Spinal cord (tissue), 10 donors: ENCODE data around the gene HNRNPF. TPM values are rescaled to one million over a fixed set of nuclear protein-coding genes. Genes with fewer than 3 reads are reported as not detected.

ENCODE experiments used
- DNase-seq, 6 donors: peaks; one replicate each; pipeline versions ENCODE4 v3.0.0 to v3.0.0-alpha.2; 2013 to 2015; ENCODE audit warnings: low spot score in 6 of 6, low read depth in 4 of 6
- H3K27ac ChIP-seq: one replicate; pipeline ENCODE4 v1.5.1; 2013; ENCODE audit warnings: low read depth, low read length, control low read depth
- H3K27me3 ChIP-seq: one replicate; pipeline ENCODE4 v1.6.1; 2013; ENCODE audit warnings: low read length; ENCODE audit not compliant: control insufficient read depth, insufficient read depth
- H3K36me3 ChIP-seq: one replicate; pipeline ENCODE4 v1.6.1; 2013; ENCODE audit warnings: low read length; ENCODE audit not compliant: control insufficient read depth, insufficient read depth
- H3K4me1 ChIP-seq: one replicate; pipeline ENCODE4 v1.6.1; 2013; ENCODE audit warnings: low read length; ENCODE audit not compliant: control insufficient read depth, insufficient read depth
- H3K4me3 ChIP-seq: one replicate; pipeline ENCODE4 v1.5.1; 2013; ENCODE audit warnings: low read depth, low read length, control low read depth
- H3K9me3 ChIP-seq: one replicate; pipeline ENCODE4 v1.6.1; 2013; ENCODE audit warnings: low read length; ENCODE audit not compliant: control insufficient read depth, insufficient read depth
- WGBS: methylation state at CpG from one replicate; pipeline ENCODE4 v1.1.5; 2013; ENCODE audit warnings: missing lambda C conversion rate; ENCODE audit not compliant: insufficient coverage; 5-methylcytosine and 5-hydroxymethylcytosine counted together
- polyA plus RNA-seq, 2 donors: library from polyadenylated mRNA; unstranded; fragments of 120-200 nt; gene quantifications; one replicate each; pipeline ENCODE4 v1.2.1, GENCODE V29; 2013; ENCODE audit not compliant: insufficient read length in 2 of 2
- total RNA-seq, 2 donors: library from RNA; depleted of rRNA in 1 of 2; stranded (reverse); fragments of 120-200 nt in 1 of 2; fragments of >200 nt in 1 of 2; gene quantifications; one replicate each; pipeline versions ENCODE4 v1.2.3 to v1.2.4, GENCODE V29; 2013 to 2014
- donor health status: healthy.

Gene HNRNPF
- total and polyA plus RNA-seq, 4 donors, result 83.9 to 149 (median 123) TPM

GRCh38 chr10:43409385-43410109 is 561 bp upstream of the HNRNPF start:
- Histone ChIP-seq H3K36me3 (no peaks in the 10 kb centered on the region), H3K4me1 (peaks cover 30% of the 10 kb centered on the region), H3K27me3 (no peaks in the 10 kb centered on the region), H3K9me3 (no peaks in the 10 kb centered on the region), H3K4me3 (peak overlapping the region; percentile 73), H3K27ac (peak overlapping the region; percentile 93)
- WGBS, result 9% methylated on average over 40 of the region's 46 CpGs
- peak in 1 of 6 donors; percentile 68 for DNase-seq

GRCh38 chr10:43408331-43408709 is 666 bp downstream of the HNRNPF start:
- H3K36me3 ChIP-seq, result peaks cover 5% of the 10 kb centered on the region
- peak overlapping the region; percentile 97 for H3K27ac ChIP-seq
- peak overlapping the region; percentile 73 for H3K4me3 ChIP-seq
- under 1% methylated on average over 24 of the region's 31 CpGs for WGBS
- no peaks in the 10 kb centered on the region for H3K9me3 ChIP-seq
- peaks cover 30% of the 10 kb centered on the region for H3K4me1 ChIP-seq
- no peak for DNase-seq
- H3K27me3 ChIP-seq, result no peaks in the 10 kb centered on the region

GRCh38 chr10:43407576-43408330 is 1.2 kb downstream of the HNRNPF start:
- Histone ChIP-seq H3K9me3 (no peaks in the 10 kb centered on the region), H3K27me3 (no peaks in the 10 kb centered on the region), H3K4me1 (peaks cover 30% of the 10 kb centered on the region), H3K4me3 (peak overlapping the region; percentile 73), H3K36me3 (peaks cover 5% of the 10 kb centered on the region), H3K27ac (peak overlapping the region; percentile 97)
- peak in 3 of 6 donors; percentile 49 to 90 (median 78) for DNase-seq
- WGBS, result under 1% methylated on average over 45 of the region's 56 CpGs

- no peaks in the 10 kb centered on the region for H3K9me3 ChIP-seq
- peak in 3 of 6 donors; percentile 37 to 75 (median 48) for DNase-seq
- no peaks in the 10 kb centered on the region for H3K27me3 ChIP-seq
- peak overlapping the region; percentile 73 for H3K4me3 ChIP-seq
- peak overlapping the region; percentile 97 for H3K27ac ChIP-seq
- H3K4me1 ChIP-seq, result peaks cover 30% of the 10 kb centered on the region
- peaks cover 5% of the 10 kb centered on the region for H3K36me3 ChIP-seq
- WGBS, result 0% methylated on average over 51 of the region's 59 CpGs
Observed at GRCh38 chr10:43407148-43407575, 1.8 kb downstream of the HNRNPF start.

GRCh38 chr10:43404704-43405084 is 4.3 kb downstream of the HNRNPF start:
- Histone ChIP-seq H3K9me3 (no peaks in the 10 kb centered on the region), H3K27me3 (no peaks in the 10 kb centered on the region), H3K4me1 (peaks cover 30% of the 10 kb centered on the region), H3K36me3 (peaks cover 7% of the 10 kb centered on the region), H3K4me3 (no peak overlapping the region), H3K27ac (no peak overlapping the region)
- no CpG with 5 or more reads among the region's 6 CpGs for WGBS
- no peak for DNase-seq

- H3K4me3 ChIP-seq, result no peak overlapping the region
- no peak for DNase-seq
- H3K36me3 ChIP-seq, result peaks cover 7% of the 10 kb centered on the region
- peaks cover 25% of the 10 kb centered on the region for H3K4me1 ChIP-seq
- H3K27ac ChIP-seq, result no peak overlapping the region
- no peaks in the 10 kb centered on the region for H3K9me3 ChIP-seq
- H3K27me3 ChIP-seq, result no peaks in the 10 kb centered on the region
- 91% methylated on average over 3 of the region's 14 CpGs for WGBS
Observed at GRCh38 chr10:43403911-43404703, 4.9 kb downstream of the HNRNPF start.

- Histone ChIP-seq H3K27ac (no peak overlapping the region), H3K9me3 (no peaks in the 10 kb centered on the region), H3K4me1 (peaks cover 25% of the 10 kb centered on the region), H3K36me3 (peaks cover 7% of the 10 kb centered on the region), H3K27me3 (no peaks in the 10 kb centered on the region), H3K4me3 (no peak overlapping the region)
- DNase-seq, result no peak
- WGBS, result 100% methylated on average over 1 of the region's 7 CpGs
Observed at GRCh38 chr10:43402880-43403452, 6.0 kb downstream of the HNRNPF start.

- H3K27me3 ChIP-seq, result no peaks in the 10 kb centered on the region
- H3K27ac ChIP-seq, result no peak overlapping the region
- no peaks in the 10 kb centered on the region for H3K9me3 ChIP-seq
- H3K4me3 ChIP-seq, result no peak overlapping the region
- H3K4me1 ChIP-seq, result peaks cover 27% of the 10 kb centered on the region
- 83% methylated on average over 2 of the region's 4 CpGs for WGBS
- no peak for DNase-seq
- peaks cover 7% of the 10 kb centered on the region for H3K36me3 ChIP-seq
Observed at GRCh38 chr10:43402176-43402575, 6.8 kb downstream of the HNRNPF start.

- Histone ChIP-seq H3K36me3 (peaks cover 7% of the 10 kb centered on the region), H3K27ac (no peak overlapping the region), H3K4me1 (peaks cover 26% of the 10 kb centered on the region), H3K27me3 (no peaks in the 10 kb centered on the region), H3K4me3 (no peak overlapping the region), H3K9me3 (no peaks in the 10 kb centered on the region)
- DNase-seq, result no peak
- WGBS, result no CpG with 5 or more reads among the region's 2 CpGs
Observed at GRCh38 chr10:43401627-43402026, 7.4 kb downstream of the HNRNPF start.
